Renal pelvis (tissue), 12 donors: ENCODE results near the gene ZSCAN22. TPM values are rescaled to one million over a fixed set of nuclear protein-coding genes. Genes with fewer than 3 reads are reported as not detected.
A peak's percentile ranks its signal among the peaks of the same experiment; 100 is the strongest.

ENCODE experiments used
- DNase-seq: peaks from one replicate; pipeline ENCODE4 v3.0.0-alpha.2; 2013
- long read RNA-seq, 16 experiments: transcript quantifications; one replicate each; lab custom pipeline, GENCODE V29; 2026
- polyA plus RNA-seq, 3 donors: library from polyadenylated mRNA; unstranded; fragments of 120-200 nt; gene quantifications; one replicate each; pipeline ENCODE4 v1.2.1, GENCODE V29; 2013; ENCODE audit not compliant: insufficient read length in 3 of 3

ZSCAN22 gene
- polyA plus RNA-seq: 1 to 10 TPM; 3.8 to 4.1 (median 4.0) TPM
- long read RNA-seq, donor 1: 0 reads
- long read RNA-seq, donor 2, full-length matches to known transcripts: 1 of 1 reads
- long read RNA-seq, donor 2, partial matches to known transcripts: 0 of 1 reads
- long read RNA-seq, donor 2, other reads (novel, unspliced or antisense): 0 of 1 reads
- long read RNA-seq, donor 3: 0 reads
- long read RNA-seq, donor 4: 0 reads
- long read RNA-seq, donor 5: 0 reads
- long read RNA-seq, donor 6, full-length matches to known transcripts: 1 of 1 reads
- long read RNA-seq, donor 6, partial matches to known transcripts: 0 of 1 reads
- long read RNA-seq, donor 6, other reads (novel, unspliced or antisense): 0 of 1 reads
- long read RNA-seq, donor 7, full-length matches to known transcripts: 1 of 1 reads
- long read RNA-seq, donor 7, partial matches to known transcripts: 0 of 1 reads
- long read RNA-seq, donor 7, other reads (novel, unspliced or antisense): 0 of 1 reads
- long read RNA-seq, donor 8, full-length matches to known transcripts: 1 of 1 reads
- long read RNA-seq, donor 8, partial matches to known transcripts: 0 of 1 reads
- long read RNA-seq, donor 8, other reads (novel, unspliced or antisense): 0 of 1 reads
- long read RNA-seq, donor 9: 0 reads
- long read RNA-seq, donor 10: 0 reads
- long read RNA-seq, donor 11: 0 reads
- long read RNA-seq, donor 12, full-length matches to known transcripts: 2 of 2 reads
- long read RNA-seq, donor 12, partial matches to known transcripts: 0 of 2 reads
- long read RNA-seq, donor 12, other reads (novel, unspliced or antisense): 0 of 2 reads
- long read RNA-seq, donor 13: 0 reads
- long read RNA-seq, donor 14, full-length matches to known transcripts: 2 of 2 reads
- long read RNA-seq, donor 14, partial matches to known transcripts: 0 of 2 reads
- long read RNA-seq, donor 14, other reads (novel, unspliced or antisense): 0 of 2 reads
- long read RNA-seq, donor 15, full-length matches to known transcripts: 3 of 3 reads
- long read RNA-seq, donor 15, partial matches to known transcripts: 0 of 3 reads
- long read RNA-seq, donor 15, other reads (novel, unspliced or antisense): 0 of 3 reads
- long read RNA-seq, donor 16, full-length matches to known transcripts: 2 of 2 reads
- long read RNA-seq, donor 16, partial matches to known transcripts: 0 of 2 reads
- long read RNA-seq, donor 16, other reads (novel, unspliced or antisense): 0 of 2 reads

DNA sequence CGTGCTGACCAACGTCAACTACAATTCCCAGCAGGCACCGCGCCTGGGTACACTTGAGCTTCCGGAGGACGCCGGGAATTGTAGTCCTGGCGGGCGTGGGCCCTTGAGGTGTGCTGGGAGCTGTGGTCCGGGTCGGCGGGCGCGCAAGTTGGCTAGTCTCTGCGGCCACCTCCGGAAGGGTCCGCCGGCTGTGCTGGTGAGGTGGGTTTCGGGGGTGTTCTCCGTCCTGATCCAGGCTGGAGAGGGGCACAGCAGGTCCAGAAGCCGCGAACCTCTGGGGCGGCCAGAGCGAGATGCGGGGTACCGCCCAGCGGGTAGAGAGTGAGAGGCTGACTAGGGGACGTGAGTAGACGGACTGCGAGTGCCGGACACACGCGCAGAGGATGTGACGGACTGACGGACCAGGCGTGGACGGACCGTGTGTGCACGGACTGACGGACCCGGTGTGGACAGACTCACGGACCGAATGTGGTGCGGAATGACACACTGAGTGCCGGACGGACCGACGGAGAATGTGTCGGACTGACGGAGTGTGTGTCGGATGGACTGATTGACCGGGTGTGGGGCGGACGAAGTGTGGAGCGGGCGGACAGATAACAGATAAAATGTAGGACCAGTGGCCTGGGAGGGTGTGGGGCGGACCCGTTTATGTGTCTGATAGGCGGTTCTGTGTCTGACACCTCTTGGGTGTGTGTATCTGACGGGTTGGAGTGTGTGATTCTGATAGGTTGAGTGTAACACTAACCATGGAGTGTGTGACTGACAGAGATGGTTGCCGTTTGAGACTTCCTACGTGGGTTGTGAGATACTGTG, at the start of gene ZSCAN22:
Gene ZSCAN22 (plus strand): TSS at position 81 of the 813 bp plus-strand sequence. CDS start 7,809 bp downstream, outside the sequence.
- peak; percentile 98 for DNase-seq

DNA sequence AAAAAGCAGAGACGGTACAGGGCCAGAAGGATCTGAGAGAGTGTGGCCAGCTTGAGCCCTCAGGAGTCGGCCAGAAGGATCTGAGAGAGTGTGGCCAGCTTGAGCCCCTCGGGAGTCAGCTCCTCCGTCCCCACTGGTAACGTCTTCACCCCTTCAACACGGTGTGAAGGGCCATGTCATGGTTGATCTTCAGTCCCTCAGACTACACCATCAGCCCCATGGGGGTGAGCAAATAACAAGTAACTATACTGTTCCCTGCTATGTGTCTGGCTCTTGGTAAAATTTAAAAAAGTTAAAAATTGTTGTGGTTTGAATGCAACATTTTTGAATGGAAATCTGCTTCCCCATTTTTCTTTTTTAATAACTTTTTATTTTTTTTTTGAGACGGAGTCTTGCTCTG, 49.6 kb upstream of the ZSCAN22 start:
- DNase-seq: no peak

DNA sequence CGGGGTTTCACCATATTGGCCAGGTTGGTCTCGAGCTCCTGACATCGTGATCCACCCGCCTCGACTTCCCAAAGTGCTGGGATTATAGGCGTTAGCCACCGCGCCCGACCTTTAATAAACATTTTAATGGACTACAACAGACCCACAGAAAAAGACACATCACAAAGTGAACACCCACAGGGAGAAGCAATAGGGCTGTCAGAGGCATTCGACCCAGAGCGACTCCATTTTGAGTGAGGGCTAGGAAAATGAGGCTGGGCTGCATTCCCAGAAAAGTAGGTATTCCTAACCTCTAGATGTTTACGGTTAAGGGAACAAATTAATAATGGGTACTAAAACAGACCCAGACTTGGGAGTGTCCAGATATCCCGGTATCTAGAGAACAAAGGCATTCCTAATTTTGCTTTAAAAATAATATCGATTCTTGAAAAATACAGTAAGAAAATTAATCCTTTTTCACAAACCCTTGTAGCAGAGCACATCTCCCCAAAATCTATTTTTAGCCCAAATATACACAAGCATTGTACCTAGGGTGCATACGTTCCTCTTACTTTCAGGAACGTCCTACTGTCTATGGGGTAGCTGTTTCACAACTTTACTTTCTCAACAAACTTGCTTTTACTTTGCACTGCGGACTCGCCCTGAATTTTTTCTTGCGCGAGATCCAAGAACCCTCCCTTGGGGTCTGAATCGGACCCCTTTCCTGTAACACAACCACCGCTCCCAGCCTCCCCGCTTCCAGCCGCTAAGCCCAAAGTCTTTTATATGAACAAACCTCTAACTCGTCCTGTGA, 48.9 kb upstream of the ZSCAN22 start:
- no peak for DNase-seq

- DNase-seq: peak; percentile 98
Measured at GRCh38 chr19:58278541-58279041, 48.2 kb upstream of the ZSCAN22 start, which contains the start of gene ZNF8. TSS of gene ZNF8 (plus strand) at chr19:58278955. CDS start at chr19:58279082, 127 bp downstream.

GRCh38 chr19:58279042-58279924, 47.5 kb upstream of the ZSCAN22 start:
- peak; percentile 58 for DNase-seq

GRCh38 chr19:58279925-58280316, 46.9 kb upstream of the ZSCAN22 start:
- DNase-seq: no peak

- DNase-seq: no peak
Measured at GRCh38 chr19:58284199-58284598, 42.6 kb upstream of the ZSCAN22 start.

GRCh38 chr19:58291943-58292342, 34.9 kb upstream of the ZSCAN22 start:
- no peak for DNase-seq

DNA sequence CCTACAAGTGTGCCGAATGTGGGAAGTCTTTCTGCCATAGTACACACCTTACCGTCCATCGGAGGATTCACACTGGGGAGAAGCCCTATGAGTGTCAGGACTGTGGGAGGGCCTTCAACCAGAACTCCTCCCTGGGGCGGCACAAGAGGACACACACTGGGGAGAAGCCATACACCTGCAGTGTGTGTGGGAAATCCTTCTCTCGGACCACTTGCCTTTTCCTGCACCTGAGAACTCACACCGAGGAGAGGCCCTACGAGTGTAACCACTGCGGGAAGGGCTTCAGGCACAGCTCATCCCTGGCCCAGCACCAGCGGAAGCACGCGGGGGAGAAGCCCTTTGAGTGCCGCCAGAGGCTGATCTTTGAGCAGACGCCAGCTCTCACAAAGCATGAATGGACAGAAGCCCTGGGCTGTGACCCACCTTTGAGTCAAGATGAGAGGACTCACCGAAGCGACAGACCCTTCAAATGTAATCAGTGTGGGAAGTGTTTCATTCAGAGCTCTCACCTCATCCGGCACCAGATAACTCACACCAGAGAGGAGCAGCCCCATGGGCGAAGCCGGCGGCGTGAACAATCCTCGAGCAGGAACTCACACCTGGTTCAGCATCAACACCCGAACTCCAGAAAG, 31.9 kb upstream of the ZSCAN22 start:
- no peak for DNase-seq

DNA sequence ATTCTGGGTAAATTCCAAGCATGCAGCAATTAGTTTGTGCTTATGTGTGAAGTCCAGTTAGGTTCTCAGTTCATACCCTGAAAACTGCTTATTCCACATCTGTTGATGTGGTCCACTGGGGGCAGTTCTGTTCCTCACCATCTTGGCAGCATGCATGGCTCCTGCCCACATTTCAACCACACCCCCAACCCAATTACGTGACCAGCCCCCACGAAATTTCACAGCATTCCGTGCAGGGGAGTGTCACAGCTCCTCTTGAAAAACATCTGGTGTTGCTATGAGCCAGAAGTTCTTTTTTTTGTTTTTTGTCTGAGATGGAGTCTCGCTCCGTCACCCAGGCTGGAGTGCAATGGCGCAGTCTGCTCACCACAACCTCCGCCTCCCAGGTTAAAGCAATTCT, 30.7 kb upstream of the ZSCAN22 start:
- no peak for DNase-seq

- DNase-seq: no peak
Measured at GRCh38 chr19:58300620-58301019, 26.2 kb upstream of the ZSCAN22 start.

- no peak for DNase-seq
Measured at GRCh38 chr19:58304255-58304654, 22.5 kb upstream of the ZSCAN22 start.

GRCh38 chr19:58304748-58305064, 22.1 kb upstream of the ZSCAN22 start:
- DNase-seq: no peak

GRCh38 chr19:58305065-58305931, 21.5 kb upstream of the ZSCAN22 start, which contains the start of gene ERVK3-1:
TSS of gene ERVK3-1 (plus strand) at chr19:58305377. CDS start at chr19:58312169, 6,792 bp downstream.
- DNase-seq: peak; percentile 96

DNA sequence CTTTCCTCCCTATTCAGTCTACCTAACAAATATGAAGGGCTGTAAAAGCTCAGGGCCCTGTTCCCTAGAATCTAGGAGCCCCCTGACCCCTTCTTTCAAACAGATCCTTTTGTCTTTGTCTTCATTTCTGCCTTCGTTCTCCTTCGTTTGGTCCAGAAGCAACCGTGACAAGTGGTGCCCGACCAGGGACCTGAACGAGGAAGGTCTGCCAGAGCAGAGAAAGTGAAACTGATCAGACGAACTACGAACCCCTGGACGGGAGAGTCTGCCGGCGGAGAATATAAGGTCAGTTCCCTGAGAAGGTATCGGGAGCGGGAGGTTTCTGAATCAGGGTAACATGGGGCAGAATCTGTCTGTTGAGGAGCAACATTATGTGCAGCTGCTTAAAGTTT, 20.9 kb upstream of the ZSCAN22 start:
- no peak for DNase-seq

GRCh38 chr19:58307736-58308135, 19.1 kb upstream of the ZSCAN22 start:
- no peak for DNase-seq

DNA sequence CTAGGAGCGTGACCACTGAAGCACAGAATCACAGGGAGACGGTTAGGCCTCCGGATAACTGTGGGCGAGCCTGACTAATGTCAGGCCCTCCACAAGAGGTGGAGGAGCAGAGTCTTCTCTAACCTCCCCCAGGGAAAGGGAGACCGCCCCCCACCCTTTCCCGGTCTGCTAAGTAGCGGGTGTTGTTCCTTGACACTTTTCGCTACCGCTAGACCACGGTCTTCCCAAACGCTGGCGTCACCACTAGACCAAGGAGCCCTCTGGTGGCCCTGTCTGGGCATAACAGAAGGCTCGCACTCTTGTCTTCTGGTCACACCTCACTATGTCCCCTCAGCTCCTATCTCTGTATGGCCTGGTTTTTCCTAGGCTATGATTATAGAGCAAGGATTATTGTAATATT, 16.1 kb upstream of the ZSCAN22 start:
- DNase-seq: peak; percentile 14
